Measurements from ENCODE around the gene JMJD8.

Gene JMJD8

DNA sequence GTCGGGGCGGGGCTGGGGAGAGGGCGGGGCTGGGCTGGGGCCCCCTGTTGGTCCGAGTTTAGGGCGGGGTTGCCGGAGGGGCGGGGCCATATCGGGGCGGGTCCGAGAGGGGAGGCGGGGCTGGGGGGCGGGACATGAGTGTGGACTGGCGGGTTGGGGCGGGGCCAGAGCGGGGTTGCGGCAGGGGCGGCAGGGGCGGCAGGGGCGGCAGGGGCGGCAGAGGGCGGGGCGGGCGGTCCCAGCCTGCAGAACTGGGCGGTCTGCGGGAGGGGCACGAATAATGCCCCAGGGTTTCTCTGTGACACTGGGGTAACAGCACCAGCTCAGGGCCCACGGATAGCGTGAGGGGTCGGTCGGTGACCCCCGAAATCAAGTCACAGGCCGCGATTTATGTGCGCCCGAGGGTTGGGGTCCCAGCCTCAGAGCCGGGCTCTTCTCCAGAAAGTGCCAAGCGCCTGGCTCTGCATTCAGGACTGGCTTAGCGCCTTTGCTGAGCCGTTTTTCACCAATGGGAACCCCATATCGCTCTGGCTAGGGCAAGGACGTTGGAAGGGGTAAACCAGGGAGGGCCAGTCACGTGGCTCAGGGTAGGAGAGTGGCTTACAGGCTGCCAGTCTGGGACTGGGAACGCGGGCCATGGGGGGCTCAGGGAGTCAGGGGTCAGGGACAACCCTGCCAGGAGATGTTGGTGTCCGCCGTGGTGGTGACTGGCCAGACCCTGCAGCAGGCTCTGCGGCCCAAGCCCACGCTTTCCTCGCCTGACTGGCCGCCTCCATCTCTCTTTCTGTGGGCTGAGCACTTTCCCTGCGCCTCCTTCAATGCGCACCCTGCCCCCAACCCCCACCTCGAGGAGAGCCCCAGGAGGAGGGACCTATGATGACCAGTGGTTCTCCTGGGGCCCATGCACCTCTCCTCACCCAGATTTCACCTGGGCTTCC, 46.8 kb downstream of the JMJD8 start:
- DNase-seq = peak; percentile 86

DNA sequence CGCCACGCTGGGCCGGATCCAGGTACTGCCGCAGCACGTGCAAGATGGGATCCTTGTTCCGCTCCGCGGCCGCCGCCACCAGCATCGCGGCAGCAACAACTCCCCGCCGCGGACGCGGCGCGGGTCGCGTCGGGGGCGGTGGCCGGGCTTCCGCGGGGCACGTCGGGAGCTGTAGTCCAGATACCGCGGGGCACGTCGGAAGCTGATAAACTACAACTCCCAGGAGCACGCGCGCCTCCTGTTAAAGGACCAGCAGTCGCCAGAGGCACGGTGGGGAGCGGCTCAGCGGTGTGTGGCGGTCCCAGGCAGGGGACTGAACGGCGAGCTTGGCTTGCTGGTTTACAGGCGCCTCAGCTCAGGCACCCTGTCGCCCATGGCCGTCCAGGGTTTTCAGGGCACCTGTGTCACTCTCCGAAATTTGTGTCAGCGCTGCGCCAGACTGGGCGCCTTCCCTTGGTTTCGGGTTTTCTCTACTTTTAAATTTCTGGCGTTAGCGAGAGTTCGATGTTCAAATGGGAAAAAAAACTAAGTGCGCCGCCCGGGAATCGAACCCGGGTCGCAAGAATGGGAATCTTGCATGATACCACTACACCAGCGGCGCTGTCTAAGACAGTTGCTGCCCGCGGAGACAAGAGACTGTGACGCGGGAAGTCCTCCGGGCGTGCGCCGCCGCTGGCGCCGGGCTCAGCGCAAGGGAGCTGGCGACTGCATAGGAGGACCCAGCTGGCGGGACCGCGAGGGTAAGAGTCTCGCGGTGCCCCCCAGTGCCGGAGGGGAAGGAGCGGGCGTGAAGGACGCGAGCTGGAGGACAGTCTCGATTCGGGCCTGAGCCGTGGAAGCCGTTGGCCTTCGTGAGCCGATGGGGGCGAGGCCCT, 47.7 kb downstream of the JMJD8 start, which contains the start of gene METTL26:
TSS of gene METTL26 (minus strand) at position 100 of the 875 bp plus-strand sequence. CDS start at position 85, 15 bp downstream.
- peak; percentile 96 for DNase-seq

More for the DNA sequence above, 46.8 kb downstream of the JMJD8 start:
- Histone ChIP-seq H3K4me2 (ENCODE audit: low read depth, low read length) (peak overlapping the region; percentile 51; the same call in 1 of the 2 replicates), H3K9ac (ENCODE audit: low read length) (peak overlapping the region; percentile 85; the same call in 1 of the 2 replicates), H3F3A (ENCODE audit: insufficient read depth, low read length) (peaks cover 11% of the 10 kb centered on the region), H3K36me3 (replicated peaks; ENCODE audit: insufficient read depth, low read length) (no peaks in the 10 kb centered on the region), H3K27me3 (replicated peaks; ENCODE audit: insufficient read depth, low read length) (no peaks in the 10 kb centered on the region), H3K9me2 (replicated peaks; ENCODE audit: insufficient read depth, low read length) (no peaks in the 10 kb centered on the region), H3K79me2 (ENCODE audit: low read length) (peaks cover 28% of the 10 kb centered on the region), H4K20me1 (ENCODE audit: insufficient read depth, low read length) (no peaks in the 10 kb centered on the region), H3K4me1 (ENCODE audit: low read length) (0 out of 2 replicates have a peak, but pooled peaks cover 11% of the 10 kb centered on the region), H2AFZ (ENCODE audit: low read length) (peak overlapping the region; percentile 57; the same call in 1 of the 2 replicates), H3K9me3 (replicated peaks; ENCODE audit: insufficient read depth, low read length) (no peaks in the 10 kb centered on the region), H3K27ac (ENCODE audit: low read length) (peak overlapping the region; percentile 92; the same call in 1 of the 2 replicates), H3K4me3 (ENCODE audit: low read length) (peak overlapping the region; percentile 95)
- no peak for TF ChIP-seq CTCF (IDR thresholded peaks at IDR 0.05; ENCODE audit: low read length)
- no peak for TF ChIP-seq EZH2phosphoT487 (IDR thresholded peaks at IDR 0.05; ENCODE audit: low read length)
- no peak for TF ChIP-seq EZH2 (optimal IDR thresholded peaks at IDR 0.05; ENCODE audit: low read depth, low read length)

More for the DNA sequence above, 47.7 kb downstream of the JMJD8 start, which contains the start of gene METTL26:
- peak within 1 kb of the TSS; percentile 85 for H3K9ac ChIP-seq (ENCODE audit: low read length)
- H3K36me3 ChIP-seq (replicated peaks; ENCODE audit: insufficient read depth, low read length) = no peaks in the 10 kb centered on the region
- H2AFZ ChIP-seq (ENCODE audit: low read length) = peak within 1 kb of the TSS; percentile 91
- peaks cover 22% of the 10 kb centered on the region for H3K79me2 ChIP-seq (ENCODE audit: low read length)
- H3K4me3 ChIP-seq (ENCODE audit: low read length) = peak within 1 kb of the TSS; percentile 95
- no peak for TF ChIP-seq EZH2phosphoT487 (IDR thresholded peaks at IDR 0.05; ENCODE audit: low read length)
- TF ChIP-seq EZH2 (optimal IDR thresholded peaks at IDR 0.05; ENCODE audit: low read depth, low read length) = no peak
- no peak for TF ChIP-seq CTCF (IDR thresholded peaks at IDR 0.05; ENCODE audit: low read length)
- 0 out of 2 replicates have a peak, but pooled peaks cover 11% of the 10 kb centered on the region for H3K4me1 ChIP-seq (ENCODE audit: low read length)
- peaks cover 11% of the 10 kb centered on the region for H3F3A ChIP-seq (ENCODE audit: insufficient read depth, low read length)
- H3K27ac ChIP-seq (ENCODE audit: low read length) = peak within 1 kb of the TSS; percentile 92
- H3K27me3 ChIP-seq (replicated peaks; ENCODE audit: insufficient read depth, low read length) = no peaks in the 10 kb centered on the region
- H3K9me3 ChIP-seq (replicated peaks; ENCODE audit: insufficient read depth, low read length) = no peaks in the 10 kb centered on the region
- no peaks in the 10 kb centered on the region for H3K9me2 ChIP-seq (replicated peaks; ENCODE audit: insufficient read depth, low read length)
- H3K4me2 ChIP-seq (ENCODE audit: low read depth, low read length) = peak within 1 kb of the TSS; percentile 99
- no peaks in the 10 kb centered on the region for H4K20me1 ChIP-seq (ENCODE audit: insufficient read depth, low read length)

Measured in MM.1S (cell line).